Activated CD4-positive, alpha-beta memory T cell treated with anti-CD3 and anti-CD28 coated beads, Interleukin-2, amount 10 ng/mL, durations not matched to agents 7 days and 5 days (primary cell): ENCODE measurements around the gene IP6K3. TPM values are rescaled to one million over a fixed set of nuclear protein-coding genes. Genes with fewer than 3 reads are reported as not detected.

ENCODE experiments used
- CTCF ChIA-PET: fragments of 350-600 bp; sonication (Branson Sonifier 250); formaldehyde crosslinking; loops from one replicate; lab custom pipeline; 2021; ENCODE audit warnings: antibody characterized with exemption, inconsistent platforms; lab: Charles Lee
- POLR2A ChIA-PET: fragments of 350-600 bp; sonication (Branson Sonifier 250); formaldehyde crosslinking; loops from one replicate; lab custom pipeline; 2021; ENCODE audit warnings: antibody characterized with exemption; lab: Charles Lee
- DNase-seq: peaks from one replicate; pipeline ENCODE4 v3.0.0-alpha.2; 2020
- H3K27ac Mint-ChIP-seq: one replicate; pipeline ENCODE4 v1.8.0; 2021; ENCODE audit warnings: mild to moderate bottlenecking, mixed read lengths
- H3K27me3 Mint-ChIP-seq: one replicate; pipeline ENCODE4 v1.8.0; 2021; ENCODE audit warnings: mixed read lengths
- H3K36me3 Mint-ChIP-seq: one replicate; pipeline ENCODE4 v1.8.0; 2021; ENCODE audit warnings: low read depth, mixed read lengths
- H3K4me1 Mint-ChIP-seq: one replicate; pipeline ENCODE4 v1.8.0; 2021; ENCODE audit warnings: mixed read lengths
- H3K4me3 Mint-ChIP-seq: one replicate; pipeline ENCODE4 v1.8.0; 2021; ENCODE audit warnings: mild to moderate bottlenecking, mixed read lengths
- H3K9me3 Mint-ChIP-seq: one replicate; pipeline ENCODE4 v1.8.0; 2021; ENCODE audit warnings: mixed read lengths
- total RNA-seq, 2 experiments: library from RNA; stranded (reverse); gene quantifications; one replicate each; pipeline ENCODE4 v1.2.3, GENCODE V29; 2021

IP6K3 gene
- total RNA-seq, 2 experiments from 2014 or later, result not detected

DNA sequence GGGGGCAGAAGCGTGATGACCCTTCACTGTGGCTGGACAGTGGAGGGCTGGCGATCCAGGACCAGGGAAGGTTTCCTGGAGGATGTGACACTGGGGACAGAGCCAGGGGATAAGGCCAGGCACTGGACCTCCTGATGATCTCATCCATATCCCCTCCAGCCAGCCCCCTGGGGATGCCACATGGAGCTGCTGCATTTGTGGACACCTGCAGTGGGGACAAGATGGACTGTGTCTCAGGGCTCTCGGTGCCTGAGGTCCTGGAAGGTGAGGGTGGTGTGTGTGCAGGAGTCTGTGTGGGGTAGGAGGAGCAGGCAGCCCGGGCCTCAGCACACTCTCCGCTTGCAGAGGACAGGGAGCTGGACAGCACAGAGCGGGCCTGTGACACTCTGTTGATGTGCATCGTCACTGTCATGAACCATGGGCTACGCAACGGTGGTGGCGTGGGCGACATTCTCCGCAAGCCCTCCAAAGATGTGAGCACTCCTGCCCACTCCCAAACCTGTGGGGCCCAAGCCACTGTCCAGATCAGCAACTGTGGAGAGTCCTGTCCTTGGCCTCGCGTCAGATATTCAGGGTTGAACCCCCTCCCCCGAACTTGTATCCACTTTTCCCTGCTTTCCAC lies 55.1 kb downstream of the IP6K3 start:
- Mint-ChIP-seq H3K27ac (peak overlapping the region; percentile 97), H3K27me3 (no peaks in the 10 kb centered on the region), H3K36me3 (peaks cover 84% of the 10 kb centered on the region), H3K4me3 (no peak overlapping the region), H3K4me1 (peaks cover 58% of the 10 kb centered on the region), H3K9me3 (no peaks in the 10 kb centered on the region)
- CTCF ChIA-PET, result interaction anchor here (1.8 kb wide), 1 partner anchor 20 kb away, joined by 5 read pairs; the partner anchor contains the start of gene UQCC2
- POLR2A ChIA-PET, result interaction anchor here (0.7 kb wide), 1 partner anchor 19 kb away, joined by 4 read pairs; no protein-coding TSS in a partner anchor
- no peak for DNase-seq

DNA sequence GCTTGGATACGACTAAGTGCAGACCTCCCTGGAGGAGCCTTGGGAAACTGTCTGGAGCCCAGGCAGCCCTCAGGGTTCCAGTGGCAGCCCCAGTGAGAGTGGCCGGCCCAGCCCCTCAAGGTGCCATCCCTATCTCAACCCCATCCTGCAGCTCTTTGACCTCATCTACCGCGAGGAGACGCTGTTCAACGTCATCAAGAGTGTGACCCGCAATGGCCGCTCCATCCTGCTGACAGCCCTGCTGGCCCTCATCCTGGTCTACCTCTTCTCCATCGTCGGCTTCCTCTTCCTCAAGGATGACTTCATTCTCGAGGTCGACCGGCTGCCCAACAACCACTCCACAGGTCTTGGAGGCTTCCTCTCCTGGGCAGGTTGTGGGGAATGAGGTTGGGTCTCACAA lies 55.9 kb downstream of the IP6K3 start:
- Mint-ChIP-seq H3K4me3 (no peak overlapping the region), H3K9me3 (no peaks in the 10 kb centered on the region), H3K36me3 (peaks cover 83% of the 10 kb centered on the region), H3K27ac (peak overlapping the region; percentile 19), H3K4me1 (peaks cover 54% of the 10 kb centered on the region), H3K27me3 (no peaks in the 10 kb centered on the region)
- ChIA-PET POLR2A (no interaction called here), CTCF (interaction anchor here (1.8 kb wide), 1 partner anchor 21 kb away, joined by 5 read pairs; the partner anchor contains the start of gene UQCC2)
- DNase-seq, result no peak

DNA sequence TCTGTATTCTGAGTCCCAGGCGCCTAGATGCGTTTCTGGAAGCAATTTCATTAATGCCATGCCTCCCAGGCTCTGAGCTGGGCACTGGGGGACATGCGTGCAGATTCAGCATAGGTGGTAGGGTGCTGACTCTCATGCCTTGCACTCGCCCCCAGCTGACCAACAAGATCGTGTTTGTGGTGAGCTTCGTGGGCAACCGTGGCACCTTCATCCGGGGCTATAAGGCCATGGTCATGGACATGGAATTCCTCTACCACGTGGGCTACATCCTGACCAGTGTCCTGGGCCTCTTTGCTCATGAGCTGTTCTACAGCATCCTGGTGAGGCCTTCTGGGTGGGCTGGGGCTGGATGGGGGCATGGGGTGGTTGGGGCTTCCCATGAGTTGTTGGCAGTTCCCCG lies 56.8 kb downstream of the IP6K3 start:
- no peaks in the 10 kb centered on the region for H3K27me3 Mint-ChIP-seq
- H3K27ac Mint-ChIP-seq, result no peak overlapping the region
- H3K9me3 Mint-ChIP-seq, result no peaks in the 10 kb centered on the region
- peaks cover 45% of the 10 kb centered on the region for H3K4me1 Mint-ChIP-seq
- ChIA-PET CTCF (no interaction called here), POLR2A (no interaction called here)
- no peak for DNase-seq
- H3K36me3 Mint-ChIP-seq, result peaks cover 81% of the 10 kb centered on the region
- H3K4me3 Mint-ChIP-seq, result no peak overlapping the region

GRCh38 chr6:33689148-33689494 lies 57.6 kb downstream of the IP6K3 start:
- Mint-ChIP-seq H3K27me3 (no peaks in the 10 kb centered on the region), H3K4me1 (peaks cover 42% of the 10 kb centered on the region), H3K9me3 (no peaks in the 10 kb centered on the region), H3K36me3 (peaks cover 81% of the 10 kb centered on the region), H3K4me3 (no peak overlapping the region), H3K27ac (no peak overlapping the region)
- no peak for DNase-seq
- ChIA-PET POLR2A (no interaction called here), CTCF (no interaction called here)

- CTCF ChIA-PET, result no interaction called here
- Mint-ChIP-seq H3K4me3 (no peak overlapping the region), H3K36me3 (peaks cover 82% of the 10 kb centered on the region), H3K27ac (no peak overlapping the region), H3K4me1 (peaks cover 41% of the 10 kb centered on the region), H3K27me3 (no peaks in the 10 kb centered on the region), H3K9me3 (no peaks in the 10 kb centered on the region)
- POLR2A ChIA-PET, result no interaction called here
- DNase-seq, result no peak
Observed at GRCh38 chr6:33688451-33689147, 58.1 kb downstream of the IP6K3 start.

GRCh38 chr6:33688006-33688405 lies 58.7 kb downstream of the IP6K3 start:
- Mint-ChIP-seq H3K36me3 (peaks cover 82% of the 10 kb centered on the region), H3K4me3 (no peak overlapping the region), H3K4me1 (peaks cover 41% of the 10 kb centered on the region), H3K9me3 (no peaks in the 10 kb centered on the region), H3K27ac (no peak overlapping the region), H3K27me3 (no peaks in the 10 kb centered on the region)
- DNase-seq, result no peak
- ChIA-PET CTCF (no interaction called here), POLR2A (no interaction called here)

DNA sequence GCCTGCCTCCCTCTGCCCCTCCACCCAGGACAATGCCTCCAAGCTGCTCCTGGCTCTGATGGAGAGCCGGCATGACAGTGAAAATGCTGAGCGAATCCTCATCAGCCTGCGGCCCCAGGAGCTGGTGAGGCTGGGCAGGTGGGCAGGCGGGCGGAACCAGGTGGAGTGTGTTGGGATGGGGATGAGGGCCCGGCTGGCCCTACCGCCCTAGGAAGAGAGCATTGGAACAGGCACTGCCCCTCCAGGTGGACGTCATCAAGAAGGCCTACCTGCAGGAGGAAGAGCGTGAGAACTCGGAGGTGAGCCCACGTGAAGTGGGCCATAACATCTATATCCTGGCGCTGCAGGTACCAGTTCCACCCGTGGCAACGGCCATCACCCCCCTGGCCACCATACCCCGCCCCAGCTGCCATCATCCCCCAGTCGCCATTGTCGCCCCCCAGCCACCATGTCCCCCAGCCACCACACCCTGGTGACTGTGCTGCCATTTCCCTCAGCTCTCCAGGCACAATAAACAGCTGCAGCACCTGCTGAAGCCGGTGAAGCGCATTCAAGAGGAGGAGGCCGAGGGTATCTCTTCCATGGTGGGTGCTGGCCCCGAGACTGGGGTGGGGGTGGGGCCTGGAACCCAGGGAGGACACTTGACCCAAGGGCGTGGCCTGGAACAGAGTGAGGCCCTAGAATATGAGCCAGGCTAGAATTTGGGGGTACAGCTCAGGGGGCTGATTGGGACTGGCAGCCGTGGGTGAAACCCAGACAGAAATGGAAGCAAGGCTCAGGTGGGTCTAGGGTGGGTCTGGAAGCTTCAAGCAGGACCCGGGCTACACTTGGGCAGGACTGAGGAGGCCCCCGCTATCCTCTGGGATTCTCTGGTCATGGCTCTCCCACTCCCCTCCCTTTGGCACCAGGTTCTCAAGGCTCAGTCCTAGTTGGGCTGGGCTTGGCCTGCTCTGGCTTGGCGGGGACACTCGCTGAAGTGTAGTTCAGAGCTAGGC lies 59.4 kb downstream of the IP6K3 start:
- CTCF ChIA-PET, result no interaction called here
- peaks cover 81% of the 10 kb centered on the region for H3K36me3 Mint-ChIP-seq
- no peak for DNase-seq
- peaks cover 41% of the 10 kb centered on the region for H3K4me1 Mint-ChIP-seq
- POLR2A ChIA-PET, result no interaction called here
- no peaks in the 10 kb centered on the region for H3K27me3 Mint-ChIP-seq
- no peak overlapping the region for H3K27ac Mint-ChIP-seq
- no peak overlapping the region for H3K4me3 Mint-ChIP-seq
- no peaks in the 10 kb centered on the region for H3K9me3 Mint-ChIP-seq

GRCh38 chr6:33686225-33686924 lies 60.3 kb downstream of the IP6K3 start:
- POLR2A ChIA-PET, result interaction anchor here (1.1 kb wide), 1 partner anchor 8 kb away, joined by 4 read pairs; no protein-coding TSS in a partner anchor
- H3K4me1 Mint-ChIP-seq, result peaks cover 36% of the 10 kb centered on the region
- CTCF ChIA-PET, result no interaction called here
- H3K36me3 Mint-ChIP-seq, result peaks cover 77% of the 10 kb centered on the region
- DNase-seq, result no peak
- H3K9me3 Mint-ChIP-seq, result no peaks in the 10 kb centered on the region
- H3K4me3 Mint-ChIP-seq, result no peak overlapping the region
- no peaks in the 10 kb centered on the region for H3K27me3 Mint-ChIP-seq
- H3K27ac Mint-ChIP-seq, result peak overlapping the region; percentile 8

- POLR2A ChIA-PET, result interaction anchor here (1.1 kb wide), 1 partner anchor 9 kb away, joined by 4 read pairs; no protein-coding TSS in a partner anchor
- CTCF ChIA-PET, result no interaction called here
Observed at GRCh38 chr6:33685411-33686224, 61.1 kb downstream of the IP6K3 start.

DNA sequence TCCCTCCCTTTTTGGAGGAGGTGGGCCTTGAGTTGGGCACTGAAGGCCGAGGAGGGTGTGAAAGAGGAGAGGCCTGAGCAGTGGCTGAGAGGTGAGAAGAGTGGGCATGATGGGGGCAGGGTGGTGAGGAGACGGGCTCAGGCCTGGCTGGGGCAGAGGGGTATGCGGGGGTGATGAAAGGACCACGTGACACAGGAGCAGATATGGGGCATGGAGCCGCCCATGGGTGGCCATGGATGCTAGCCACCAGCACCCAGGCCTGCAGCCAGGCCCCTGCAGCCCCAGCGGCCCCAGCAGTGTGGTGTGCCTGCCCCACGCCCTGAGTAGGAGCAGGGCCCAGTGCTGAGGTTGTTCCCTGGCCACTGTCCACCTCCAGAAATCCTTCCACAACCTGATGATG lies 61.7 kb downstream of the IP6K3 start:
- Mint-ChIP-seq H3K27ac (peak overlapping the region; percentile 51), H3K9me3 (no peaks in the 10 kb centered on the region), H3K4me3 (no peak overlapping the region), H3K27me3 (no peaks in the 10 kb centered on the region), H3K4me1 (peaks cover 33% of the 10 kb centered on the region), H3K36me3 (peaks cover 78% of the 10 kb centered on the region)
- ChIA-PET POLR2A (interaction anchor here (2.1 kb wide), 1 partner anchor 16 kb away, joined by 11 read pairs; no protein-coding TSS in a partner anchor), CTCF (no interaction called here)
- no peak for DNase-seq

More at GRCh38 chr6:33685411-33686224, 61.1 kb downstream of the IP6K3 start:
- no peak overlapping the region for H3K27ac Mint-ChIP-seq
- H3K27me3 Mint-ChIP-seq, result no peaks in the 10 kb centered on the region
- no peak overlapping the region for H3K4me3 Mint-ChIP-seq
- H3K9me3 Mint-ChIP-seq, result no peaks in the 10 kb centered on the region
- peaks cover 33% of the 10 kb centered on the region for H3K4me1 Mint-ChIP-seq
- H3K36me3 Mint-ChIP-seq, result peaks cover 77% of the 10 kb centered on the region
- no peak for DNase-seq

DNA sequence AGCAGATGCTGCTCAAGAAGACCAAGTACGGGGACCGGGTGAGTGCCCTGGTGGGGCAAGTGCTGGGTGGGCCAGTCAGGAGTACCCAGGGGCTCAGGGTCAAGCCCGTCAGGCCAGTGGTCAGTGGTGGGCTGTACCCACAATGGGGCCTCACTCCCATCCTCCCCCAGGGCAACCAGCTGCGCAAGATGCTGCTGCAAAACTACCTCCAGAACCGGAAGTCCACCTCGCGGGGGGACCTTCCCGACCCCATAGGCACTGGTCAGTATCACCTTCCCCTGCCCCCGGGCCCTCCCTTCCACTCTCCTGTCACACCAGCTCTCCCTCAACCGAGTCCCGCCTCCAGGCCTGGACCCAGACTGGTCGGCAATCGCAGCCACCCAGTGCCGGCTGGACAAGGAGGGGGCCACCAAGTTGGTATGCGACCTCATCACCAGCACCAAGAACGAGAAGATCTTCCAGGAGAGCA lies 62.2 kb downstream of the IP6K3 start:
- peaks cover 33% of the 10 kb centered on the region for H3K4me1 Mint-ChIP-seq
- POLR2A ChIA-PET, result interaction anchor here (1.2 to 2.1 kb wide), 5 partner anchors 9 to 62 kb away, joined by 4 to 11 read pairs (median 5); no protein-coding TSS in a partner anchor
- DNase-seq, result no peak
- H3K27ac Mint-ChIP-seq, result peak overlapping the region; percentile 75
- no peaks in the 10 kb centered on the region for H3K27me3 Mint-ChIP-seq
- peaks cover 79% of the 10 kb centered on the region for H3K36me3 Mint-ChIP-seq
- no peaks in the 10 kb centered on the region for H3K9me3 Mint-ChIP-seq
- no peak overlapping the region for H3K4me3 Mint-ChIP-seq
- CTCF ChIA-PET, result interaction anchor here (0.6 to 2.2 kb wide), 2 partner anchors 16 to 249 kb away, joined by 3 to 16 read pairs; no protein-coding TSS in a partner anchor
